HCT116 (cell line): ENCODE data around the gene APBB2.

Experiments used
- CTCF ChIP-seq, 3 experiments: fragments of 200-600 bp in 1 of 3; sonication (generic) in 1 of 3; IDR thresholded peaks in 2 of 3; conservative IDR thresholded peaks in 1 of 3; 2 replicates each; pipeline ENCODE4 v1.5.1; 2012 to 2017; ENCODE audit warnings: low read depth in 2 of 3, low read length in 2 of 3, antibody characterized with exemption in 1 of 3, borderline replicate concordance in 1 of 3, control low read depth in 1 of 3, mild to moderate bottlenecking in 1 of 3, mixed read lengths in 1 of 3, mixed run types in 1 of 3, moderate library complexity in 1 of 3; ENCODE audit not compliant: insufficient read depth in 1 of 3
- EZH2phosphoT487 ChIP-seq: fragments of 200-600 bp; IDR thresholded peaks from 2 replicates; pipeline ENCODE4 v1.6.1; 2018; ENCODE audit warnings: antibody characterized with exemption, borderline replicate concordance
- SRF ChIP-seq: IDR thresholded peaks from 2 replicates; pipeline ENCODE4 v1.6.1; 2012; ENCODE audit warnings: low read depth
- ZNF274 ChIP-seq: fragments of 200-500 bp; sonication (Bioruptor generic); IDR thresholded peaks from 2 replicates; pipeline ENCODE4 v1.6.1; 2014; ENCODE audit warnings: mild to moderate bottlenecking, low read depth, low read length, inconsistent platforms

- TF ChIP-seq EZH2phosphoT487 (no peak), ZNF274 (no peak), CTCF (IDR thresholded peaks at IDR 0.05 in 2 of 3, conservative IDR thresholded peaks at IDR 0.05 in 1 of 3; ENCODE audit: borderline replicate concordance in 1 of 3, insufficient read depth in 1 of 3, low read depth in 2 of 3, low read length in 2 of 3) (no peak), SRF (no peak)
These were observed 38.0 kb downstream of the APBB2 start for GRCh38 chr4:41176340-41176739.
